NCI-H146 (cell line): Measurements from ENCODE around the gene ABHD14A.

Source experiments
- DNase-seq: peaks from one replicate; lab custom pipeline; 2025; lab: John Stamatoyannopoulos, UW

ABHD14A gene

DNA sequence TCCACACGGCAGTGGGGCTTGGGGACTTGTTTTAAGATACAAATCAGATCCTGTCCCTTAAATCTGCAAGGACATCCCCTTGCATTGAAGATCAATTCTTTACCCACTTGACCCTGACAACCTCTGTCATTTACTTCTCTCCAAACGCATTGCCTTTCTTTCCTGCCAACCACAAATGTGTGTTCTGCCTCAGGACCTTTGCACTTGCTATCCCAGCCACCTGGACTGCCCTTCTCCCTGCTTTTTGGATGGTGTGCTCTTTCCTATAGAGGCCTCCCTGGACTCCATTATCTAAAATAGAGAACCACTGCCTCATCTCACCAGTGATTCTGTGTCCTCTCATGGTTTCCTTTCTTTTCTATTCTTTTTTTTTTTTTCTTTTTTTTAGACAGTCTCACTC lies 22.3 kb downstream of the ABHD14A start:
- no peak for DNase-seq

DNA sequence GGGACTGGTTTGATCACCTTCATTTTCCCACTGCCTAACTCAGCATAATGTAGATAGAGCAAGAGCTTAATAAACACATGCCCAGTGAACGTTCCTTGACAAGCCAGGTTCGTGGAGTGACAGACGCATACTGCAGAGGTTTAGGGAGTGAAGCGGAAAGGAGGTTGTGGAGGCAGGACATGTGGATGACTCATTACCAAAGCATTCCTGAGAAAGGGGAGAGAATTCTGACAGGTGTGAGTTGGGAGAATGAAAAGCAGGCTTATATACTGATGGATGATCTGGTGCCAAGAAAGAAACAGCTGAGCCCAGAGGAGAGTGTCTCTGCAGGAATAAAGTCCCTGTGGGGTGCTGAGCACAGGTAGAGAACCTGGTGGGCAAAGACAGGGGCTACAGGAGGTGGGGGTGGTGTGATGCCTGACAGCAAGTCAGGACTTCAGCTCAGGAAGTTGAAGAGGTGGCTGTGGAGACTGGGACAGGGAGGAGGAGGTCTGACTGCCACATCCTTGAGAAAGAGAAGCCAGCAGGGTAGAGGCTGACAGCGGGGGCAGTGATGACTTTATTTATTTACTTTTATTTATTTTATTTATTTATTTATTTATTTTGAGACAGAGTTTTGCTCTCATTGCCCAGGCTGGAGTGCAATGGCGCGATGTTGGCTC lies 23.2 kb downstream of the ABHD14A start:
- peak; percentile 11 for DNase-seq

DNA sequence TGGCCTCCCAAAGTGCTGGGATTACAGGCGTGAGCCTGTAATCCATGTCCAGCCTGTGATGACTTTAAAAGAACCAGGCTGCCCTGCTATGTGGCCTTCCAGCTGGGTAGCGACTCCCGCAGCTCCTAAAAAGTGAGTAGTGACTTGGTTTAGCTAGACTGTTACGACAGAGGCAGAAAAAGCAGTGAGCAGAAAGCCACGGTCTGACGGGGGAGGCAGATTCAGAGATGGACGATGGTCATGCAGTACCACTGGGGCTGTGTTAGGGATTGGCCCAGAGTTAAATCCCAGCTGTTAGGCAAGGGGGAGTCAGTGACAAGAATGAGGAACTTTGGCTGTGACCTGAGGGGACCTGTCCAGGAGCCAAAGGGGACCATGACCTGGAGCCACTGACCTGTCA lies 23.9 kb downstream of the ABHD14A start:
- no peak for DNase-seq

DNA sequence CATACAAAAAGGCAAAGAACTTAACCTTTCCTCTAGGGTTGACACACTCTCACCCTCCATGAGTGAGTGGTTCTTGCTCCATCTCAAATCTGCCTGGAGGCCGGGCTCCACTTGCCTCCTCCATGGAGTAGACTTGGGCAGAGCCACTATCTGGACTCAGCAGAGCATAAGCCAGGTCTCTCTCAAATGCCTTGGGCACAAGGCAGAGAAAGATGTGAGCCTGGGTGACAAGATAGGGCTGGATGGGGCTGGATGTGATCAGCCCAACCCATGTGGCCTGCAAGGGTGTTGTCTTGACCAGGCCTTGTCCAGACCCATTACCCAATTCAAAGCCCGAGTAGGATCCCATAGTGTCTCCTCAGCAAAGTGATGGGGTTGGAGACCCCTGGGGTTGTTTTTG lies 25.0 kb downstream of the ABHD14A start:
- no peak for DNase-seq

DNA sequence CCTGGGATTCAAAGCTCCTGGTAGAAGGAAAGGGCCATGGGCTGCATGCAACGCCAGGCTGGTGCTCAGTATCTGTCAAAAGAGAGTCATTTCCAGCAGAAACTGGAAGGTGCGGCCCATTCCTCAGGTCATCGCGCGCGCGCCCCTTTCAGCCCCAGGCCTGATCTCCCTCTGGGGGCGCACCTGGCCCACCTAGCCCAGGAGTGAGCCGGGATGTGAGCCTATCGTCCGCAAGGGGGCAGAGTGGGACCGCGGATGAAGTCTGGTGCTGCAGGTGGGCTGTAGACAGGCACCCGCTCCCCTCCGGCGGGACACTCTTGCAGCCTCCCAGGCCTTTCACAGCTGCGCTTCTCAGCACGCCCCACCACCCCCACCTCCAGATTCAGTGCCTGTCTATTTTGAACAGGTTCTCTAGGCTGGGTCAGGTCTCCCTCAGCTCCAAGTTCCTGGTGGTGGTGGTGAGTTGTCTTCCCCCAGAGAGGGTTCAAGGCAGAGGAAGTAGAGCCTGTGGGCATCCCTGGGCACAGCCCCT lies 26.6 kb downstream of the ABHD14A start:
- peak; percentile 76 for DNase-seq

DNA sequence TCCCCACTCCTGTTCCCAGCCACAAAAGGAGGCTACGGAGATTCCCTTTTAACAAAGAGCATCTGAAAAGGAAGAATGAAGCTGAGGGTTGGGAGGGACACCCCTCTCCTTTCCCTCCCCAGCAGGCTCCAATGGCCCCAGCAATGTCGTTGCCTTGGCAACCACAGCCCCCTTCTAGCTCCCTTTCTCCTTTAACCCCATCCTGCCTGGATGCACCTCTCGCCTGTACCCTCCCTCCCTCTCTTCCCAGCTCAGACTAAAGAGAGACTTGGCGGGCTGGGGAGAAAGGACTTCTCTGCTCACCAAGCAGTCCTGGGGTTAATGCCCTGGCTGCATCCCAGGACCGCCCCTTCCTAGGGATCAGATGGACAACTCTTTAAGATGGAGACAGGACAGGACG lies 27.9 kb downstream of the ABHD14A start:
- no peak for DNase-seq

DNA sequence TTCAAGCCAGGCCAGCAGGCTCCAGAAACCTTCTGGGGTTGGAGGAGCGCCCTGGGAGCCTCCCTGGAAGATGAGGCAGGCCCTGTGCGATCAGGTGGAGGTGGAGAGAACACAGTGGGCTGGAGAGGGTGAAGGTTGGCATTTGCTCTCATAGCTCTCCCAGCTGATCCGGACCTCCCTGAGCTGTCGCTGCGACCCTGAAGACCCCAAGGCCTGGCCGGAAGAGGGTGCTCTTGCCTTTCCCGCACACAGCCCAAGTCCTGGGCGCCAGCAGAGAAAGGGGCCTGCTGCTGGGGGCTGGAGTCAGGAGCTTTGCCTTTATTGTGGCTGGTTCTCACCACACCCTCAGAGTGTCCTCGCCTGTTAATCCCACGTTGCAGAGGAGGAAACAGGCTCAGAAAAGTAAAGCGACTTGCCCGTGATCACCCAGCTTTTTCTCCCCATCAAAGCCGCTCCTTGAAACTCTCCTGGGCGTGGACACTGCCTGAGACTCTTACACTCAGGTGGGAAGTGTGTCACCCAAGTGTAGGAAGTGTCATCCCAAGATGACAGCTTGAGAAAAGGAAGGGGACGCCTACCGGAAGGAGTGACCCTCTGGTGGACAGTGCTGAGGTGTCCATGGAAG lies 29.4 kb downstream of the ABHD14A start:
- DNase-seq: peak; percentile 18

DNA sequence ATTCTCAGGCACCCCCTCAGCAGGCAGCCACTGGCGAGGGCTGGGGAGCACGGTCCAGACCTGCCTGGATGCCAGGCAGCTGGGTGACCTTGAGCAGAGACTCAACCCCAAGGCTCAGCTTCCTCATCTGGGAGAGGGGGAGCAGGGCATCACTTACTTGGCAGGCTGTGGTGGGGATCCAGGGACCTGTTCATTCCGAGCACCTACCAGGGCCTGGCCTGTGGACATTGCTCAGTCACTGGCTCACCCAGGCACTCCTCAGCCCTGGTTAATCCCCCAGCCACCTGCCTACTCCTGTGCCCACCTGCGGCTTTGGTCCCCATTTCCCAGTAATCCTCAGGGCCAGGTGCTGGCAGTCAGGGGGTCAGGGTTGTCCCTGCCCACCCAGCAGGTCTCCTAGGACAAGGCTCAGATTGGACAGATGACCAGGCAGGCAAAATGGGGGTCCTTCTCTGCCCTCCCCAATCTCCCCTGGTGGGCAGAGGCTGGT lies 30.1 kb downstream of the ABHD14A start:
- DNase-seq: peak; percentile 37

DNA sequence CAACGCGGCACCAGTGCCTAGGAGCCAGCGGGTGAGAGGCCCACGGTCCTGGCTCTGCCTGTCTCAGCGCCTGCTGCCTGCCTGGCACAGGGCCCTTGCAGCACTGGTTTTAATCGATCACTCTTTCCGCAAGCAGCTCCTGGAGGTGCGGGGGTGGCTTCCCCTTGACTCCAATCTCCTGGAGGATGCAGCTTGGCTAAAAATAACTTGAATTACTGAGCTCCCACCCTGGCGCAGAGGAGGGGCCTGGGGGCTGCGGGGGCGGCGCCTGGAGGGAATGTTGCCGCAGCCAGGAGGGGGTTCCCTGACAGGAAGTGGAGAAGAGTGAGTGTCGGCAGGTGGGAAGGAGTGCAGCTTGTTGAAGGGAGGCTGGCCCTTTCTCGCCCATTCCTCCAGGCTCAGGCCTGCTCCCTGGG lies 30.7 kb downstream of the ABHD14A start:
- peak; percentile 78 for DNase-seq

DNA sequence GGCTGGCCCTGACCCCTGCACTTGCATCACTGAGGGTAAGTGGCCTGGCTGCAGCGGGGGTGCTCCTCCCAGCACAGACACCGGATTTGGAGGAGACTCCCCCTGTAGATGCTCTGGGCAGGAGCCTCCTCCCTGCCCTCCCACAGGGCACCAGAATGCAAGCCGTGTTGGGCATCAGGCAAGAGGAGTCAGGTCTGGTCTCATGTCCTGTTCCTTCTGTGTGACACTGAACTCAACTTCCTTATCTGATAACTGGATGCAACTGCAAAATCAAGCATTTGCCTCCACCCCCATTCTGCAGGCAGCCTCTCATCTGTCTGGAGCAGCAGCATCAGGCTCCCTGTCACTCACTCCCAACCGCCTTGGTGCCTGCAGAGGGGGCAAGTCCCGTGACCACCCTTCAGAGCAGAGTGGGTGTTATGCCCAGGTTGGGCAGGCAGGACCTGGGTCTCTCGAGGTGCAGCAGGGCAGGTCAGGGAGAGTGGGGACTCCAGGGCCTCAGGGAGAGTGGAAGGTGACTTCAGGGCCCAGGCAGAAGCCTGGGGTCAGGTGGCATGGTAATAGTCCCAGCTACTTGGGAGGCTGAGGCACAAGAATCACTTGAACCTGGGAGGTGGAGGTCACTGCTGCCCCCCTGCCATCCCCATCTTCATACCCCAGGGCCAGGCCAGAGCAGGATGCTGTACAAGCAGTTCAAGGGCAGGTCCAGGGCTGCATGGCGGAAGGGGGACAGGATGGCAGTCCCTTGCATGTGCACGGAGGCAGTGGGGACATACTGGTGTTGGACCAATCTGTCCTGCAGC lies 31.4 kb downstream of the ABHD14A start:
- DNase-seq: no peak

DNA sequence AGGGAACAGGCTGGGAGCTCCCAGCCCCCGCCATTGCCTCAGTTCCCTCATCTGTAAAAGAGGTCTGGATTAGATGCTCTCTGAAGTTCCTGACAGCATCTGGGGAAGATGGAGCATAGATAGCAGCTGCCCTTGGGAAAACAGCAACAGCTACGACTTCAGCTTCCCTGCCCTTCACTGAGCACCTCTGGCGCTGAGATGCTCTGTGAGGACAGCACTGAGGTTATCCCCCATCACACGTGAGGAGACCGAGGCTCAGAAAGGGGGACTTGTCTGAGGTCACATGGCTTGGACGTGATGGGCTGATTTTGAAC lies 31.9 kb downstream of the ABHD14A start:
- no peak for DNase-seq

DNA sequence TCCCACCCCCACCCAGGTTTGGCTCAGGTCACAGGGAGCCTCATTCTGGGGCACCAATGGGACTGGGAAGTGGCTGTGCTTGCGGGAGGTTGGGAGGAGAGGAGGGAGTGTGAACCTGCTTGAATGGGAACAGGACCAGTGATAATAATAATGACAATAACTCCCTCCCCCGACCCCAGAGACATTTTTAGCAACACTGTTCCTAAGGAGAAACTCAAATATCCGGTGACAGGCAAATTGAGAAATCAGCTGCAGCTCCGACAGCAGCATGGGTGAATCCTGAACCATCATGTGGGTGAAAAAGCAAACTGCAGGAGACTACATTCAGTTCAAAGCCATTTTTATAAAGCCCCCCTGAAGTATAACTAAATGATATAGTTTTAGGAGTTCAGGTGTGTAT lies 32.4 kb downstream of the ABHD14A start:
- no peak for DNase-seq

DNA sequence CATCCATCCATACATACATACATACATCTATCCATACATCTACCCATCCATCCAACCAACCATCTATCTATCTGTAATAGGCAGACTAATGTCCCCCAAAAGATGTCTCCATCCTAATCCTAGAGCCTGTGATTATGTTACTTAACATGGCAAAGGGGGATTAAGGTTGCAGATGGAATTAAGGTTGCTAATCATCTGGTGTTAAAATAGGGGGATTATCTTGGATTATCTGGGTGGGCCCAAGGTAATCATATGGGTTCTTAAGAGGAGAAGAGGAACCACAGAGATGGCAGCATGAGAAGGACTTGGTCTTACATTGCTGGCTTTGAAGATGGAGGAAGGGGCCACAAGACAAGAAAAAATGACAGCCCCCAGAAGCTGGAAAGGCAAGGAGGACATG lies 35.6 kb downstream of the ABHD14A start:
- DNase-seq: no peak

DNA sequence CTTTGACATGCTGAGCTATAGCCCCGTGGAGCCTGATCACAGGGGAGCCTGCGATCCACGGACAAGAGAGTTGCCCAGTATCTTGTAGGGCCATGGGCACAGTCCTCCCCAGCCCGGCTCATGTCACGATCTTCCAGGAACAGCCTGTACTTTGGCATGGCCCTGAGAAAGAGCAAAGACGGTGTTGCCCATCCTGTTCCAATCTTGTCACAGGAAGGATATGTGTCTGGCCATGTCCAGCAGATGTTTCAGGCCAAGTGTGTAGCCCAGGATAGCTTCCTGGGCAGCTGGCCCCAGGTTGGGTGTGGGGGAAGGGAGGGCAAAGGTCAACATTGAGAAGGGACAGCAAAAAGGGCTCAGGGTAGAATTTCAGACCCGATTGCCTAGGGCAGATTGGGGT lies 37.8 kb downstream of the ABHD14A start:
- no peak for DNase-seq

DNA sequence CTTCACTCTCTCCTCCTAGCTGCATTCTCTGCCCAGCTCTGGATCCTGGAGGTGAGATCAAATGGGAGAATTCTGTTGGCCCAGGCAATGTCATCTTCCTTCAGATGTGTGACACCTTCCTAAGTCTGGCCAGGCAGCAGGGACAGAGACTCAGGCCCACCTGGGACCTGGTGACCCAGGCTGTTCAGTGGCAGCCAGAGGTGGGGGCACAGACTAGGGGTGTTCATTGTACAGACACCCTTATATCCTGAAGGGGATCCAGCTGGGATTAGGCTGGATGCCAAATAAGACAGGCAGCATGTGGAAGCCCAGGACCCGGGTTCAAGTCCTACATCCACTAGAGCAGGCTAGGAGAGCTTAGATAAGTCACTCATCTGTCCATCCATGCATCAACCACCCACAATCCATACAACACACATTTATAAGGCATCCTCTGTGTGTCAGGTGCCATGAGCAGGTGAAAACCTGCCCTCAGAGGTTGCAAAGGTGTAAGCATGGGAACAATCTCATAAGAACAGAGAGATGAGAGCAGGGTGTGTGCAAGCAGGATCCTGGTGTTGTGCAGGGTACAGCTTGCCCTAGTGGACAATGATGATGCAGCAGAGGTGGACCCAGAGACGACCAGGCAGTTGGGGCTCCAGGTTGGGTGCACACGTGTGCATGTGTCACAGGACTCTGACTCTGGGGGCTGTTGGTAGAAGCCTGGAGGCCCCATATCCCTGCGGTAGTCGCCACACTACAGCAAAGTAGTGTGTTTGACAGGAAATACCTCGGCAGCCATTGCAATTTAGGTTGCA lies 39.1 kb downstream of the ABHD14A start:
- no peak for DNase-seq

DNA sequence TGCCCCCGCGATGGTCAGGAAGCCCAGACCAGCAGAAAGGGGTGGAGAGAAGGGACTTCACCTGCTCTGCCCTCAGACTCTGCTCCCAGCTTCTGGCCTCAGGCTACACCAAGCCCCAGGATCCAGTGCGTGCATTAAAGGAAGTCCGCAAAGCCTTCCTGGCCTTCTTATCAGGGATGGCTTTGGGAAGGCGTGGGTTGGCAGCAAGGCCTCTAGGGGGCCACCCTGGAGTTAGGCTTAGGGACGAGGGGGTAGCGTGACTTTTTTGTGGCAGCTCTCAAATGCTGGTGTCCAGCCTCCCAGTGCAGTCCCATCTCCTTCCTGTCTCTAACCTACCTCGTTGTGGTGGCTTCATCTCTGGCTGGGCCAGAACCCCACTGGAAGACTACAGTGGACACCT lies 39.7 kb downstream of the ABHD14A start:
- peak; percentile 48 for DNase-seq

DNA sequence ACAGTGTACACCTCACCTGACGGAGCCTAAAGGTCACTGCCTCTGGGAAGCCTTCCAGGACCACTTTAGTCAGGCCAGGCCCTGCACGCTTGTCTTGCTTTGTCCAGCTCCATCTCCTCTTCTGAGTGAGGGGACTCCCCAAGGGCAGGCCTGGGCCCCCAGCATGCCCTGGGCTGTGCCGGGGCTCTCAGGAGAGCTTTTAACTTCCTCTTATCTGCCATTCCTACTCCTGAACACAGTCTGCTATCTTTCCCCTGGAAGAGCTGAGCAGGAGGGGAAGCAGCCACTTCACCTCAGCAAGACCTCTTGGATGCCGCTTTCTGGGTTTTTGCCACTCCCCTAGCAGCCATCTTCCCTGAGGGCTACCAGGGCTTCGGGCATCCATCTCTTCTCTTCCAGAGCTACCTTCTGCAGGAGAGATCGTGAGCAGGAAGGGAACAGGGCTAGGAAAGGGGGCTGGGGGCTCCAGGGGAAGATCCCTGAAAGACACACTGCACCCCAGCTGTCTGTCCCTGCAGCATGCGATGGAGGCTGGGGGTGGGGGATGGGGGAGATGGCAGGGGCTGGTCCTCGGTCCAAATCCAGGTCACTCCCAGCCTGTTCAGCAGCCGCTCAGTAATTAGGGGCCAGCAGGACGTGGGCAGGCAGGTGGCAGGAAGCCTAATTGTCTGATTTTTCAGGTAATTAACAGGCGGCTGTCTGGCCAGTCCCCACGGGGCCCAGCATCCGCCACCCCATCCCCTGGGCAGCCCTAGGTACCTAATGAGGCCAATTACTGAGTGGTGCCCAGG lies 40.8 kb downstream of the ABHD14A start:
- DNase-seq: peak; percentile 88

DNA sequence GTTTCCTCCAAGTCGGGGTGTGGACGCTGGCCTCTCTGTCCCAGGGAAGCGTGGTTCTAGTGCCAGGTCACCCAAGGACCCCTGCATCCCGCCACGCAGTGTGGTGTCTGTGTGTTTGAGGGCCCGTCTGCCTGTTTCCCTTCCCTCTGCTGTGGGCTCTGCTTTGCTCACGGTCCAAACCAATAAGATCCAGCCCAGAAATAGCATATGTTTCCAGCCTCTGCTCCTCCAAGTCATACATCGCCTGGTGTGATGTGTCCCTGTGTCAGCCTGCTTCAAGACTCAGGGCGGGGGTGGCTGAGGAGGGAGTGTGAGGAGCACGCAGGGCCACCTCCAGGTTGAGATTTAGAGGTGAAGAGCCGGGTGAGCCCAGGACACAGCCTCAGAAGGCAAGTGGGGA lies 42.7 kb downstream of the ABHD14A start:
- no peak for DNase-seq

DNA sequence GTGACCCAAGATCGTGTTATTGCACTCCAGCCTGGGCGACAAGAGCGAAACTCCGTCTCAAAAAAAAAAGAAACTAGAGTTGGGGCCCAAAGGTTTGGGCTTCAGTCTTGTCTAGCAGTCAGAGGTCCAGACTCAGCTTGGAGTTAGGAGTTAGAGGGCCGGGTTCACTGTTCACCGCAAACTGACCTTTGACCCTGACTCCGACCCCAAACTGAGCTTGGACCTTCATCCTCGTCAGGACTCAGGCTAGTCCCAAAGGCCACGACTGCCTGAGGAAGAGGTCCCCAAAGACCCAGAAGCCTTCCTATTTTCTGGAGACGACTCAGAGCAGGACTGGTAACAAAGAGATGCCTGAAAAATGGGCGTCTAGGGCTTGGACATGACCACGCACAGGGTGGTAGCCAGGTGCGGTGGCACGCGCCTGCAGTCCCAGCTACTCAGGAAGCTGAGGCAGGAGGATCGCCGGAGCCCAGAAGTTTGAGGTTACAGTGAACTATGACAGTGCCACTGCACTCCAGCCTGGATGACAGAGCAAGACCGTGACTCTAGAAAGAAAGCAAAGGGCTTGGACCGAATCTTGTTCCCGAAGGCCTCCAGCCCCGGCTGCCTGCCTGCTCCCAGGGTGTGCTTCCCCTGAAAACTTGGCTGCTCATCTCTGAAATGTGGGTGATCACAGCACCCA lies 43.6 kb downstream of the ABHD14A start:
- no peak for DNase-seq

DNA sequence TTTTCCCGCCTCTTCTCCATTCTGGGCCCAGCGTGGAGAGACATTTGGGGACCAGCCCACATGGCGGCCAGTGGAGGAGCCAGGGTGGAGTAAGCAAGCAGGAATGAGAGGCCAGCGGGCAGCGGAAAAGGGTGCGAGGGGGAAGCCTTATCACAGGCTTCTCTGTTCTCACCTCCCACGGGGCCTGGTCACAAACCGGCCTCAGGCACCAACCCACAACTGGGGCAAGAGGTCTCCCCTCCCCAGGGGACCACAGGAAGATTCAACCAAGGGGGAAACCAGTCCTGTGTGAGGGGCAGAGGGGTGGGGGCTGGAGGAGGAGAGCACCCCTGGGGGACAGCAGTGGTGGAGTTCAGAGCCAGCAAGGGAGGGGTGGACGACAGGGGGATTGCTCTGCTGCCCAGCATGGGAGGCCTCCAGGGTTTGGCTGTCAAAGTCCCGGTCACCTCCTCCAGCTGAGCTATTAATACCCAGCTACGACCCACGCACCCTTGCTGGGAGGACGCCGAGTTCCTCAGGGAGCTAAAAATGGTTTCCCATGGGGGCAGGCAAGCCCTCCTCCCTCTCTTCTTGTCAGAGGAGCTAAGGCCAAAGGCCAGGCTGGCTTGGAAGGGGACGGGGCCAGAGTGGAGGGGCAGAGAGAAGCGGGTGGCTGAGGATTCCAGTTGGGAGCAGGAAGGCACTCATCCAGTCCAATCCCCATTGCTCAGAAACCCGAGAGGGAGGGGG lies 44.7 kb downstream of the ABHD14A start:
- no peak for DNase-seq
